ENCODE results near the gene OR2A14.

- TF ChIP-seq, protein P1, sequence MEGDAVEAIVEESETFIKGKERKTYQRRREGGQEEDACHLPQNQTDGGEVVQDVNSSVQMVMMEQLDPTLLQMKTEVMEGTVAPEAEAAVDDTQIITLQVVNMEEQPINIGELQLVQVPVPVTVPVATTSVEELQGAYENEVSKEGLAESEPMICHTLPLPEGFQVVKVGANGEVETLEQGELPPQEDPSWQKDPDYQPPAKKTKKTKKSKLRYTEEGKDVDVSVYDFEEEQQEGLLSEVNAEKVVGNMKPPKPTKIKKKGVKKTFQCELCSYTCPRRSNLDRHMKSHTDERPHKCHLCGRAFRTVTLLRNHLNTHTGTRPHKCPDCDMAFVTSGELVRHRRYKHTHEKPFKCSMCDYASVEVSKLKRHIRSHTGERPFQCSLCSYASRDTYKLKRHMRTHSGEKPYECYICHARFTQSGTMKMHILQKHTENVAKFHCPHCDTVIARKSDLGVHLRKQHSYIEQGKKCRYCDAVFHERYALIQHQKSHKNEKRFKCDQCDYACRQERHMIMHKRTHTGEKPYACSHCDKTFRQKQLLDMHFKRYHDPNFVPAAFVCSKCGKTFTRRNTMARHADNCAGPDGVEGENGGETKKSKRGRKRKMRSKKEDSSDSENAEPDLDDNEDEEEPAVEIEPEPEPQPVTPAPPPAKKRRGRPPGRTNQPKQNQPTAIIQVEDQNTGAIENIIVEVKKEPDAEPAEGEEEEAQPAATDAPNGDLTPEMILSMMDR (IDR thresholded peaks at IDR 0.05), result no peak
- no peak for TF ChIP-seq EZH2 (IDR thresholded peaks at IDR 0.05; ENCODE audit: borderline replicate concordance, insufficient read depth, low read depth, low read length, poor library complexity, severe bottlenecking)
Measured at GRCh38 chr7:144164784-144165183, 41.8 kb downstream of the OR2A14 start.
